ENCODE measurements around the gene ADK. TPM values are rescaled to one million over a fixed set of nuclear protein-coding genes. Genes with fewer than 3 reads are reported as not detected.
"Not testable (repeated sequence)": the region's sequence is repeated elsewhere in the genome, so short reads cannot be mapped to it uniquely, and the experiment has no call there.

Gene ADK
- total RNA-seq, 1 donor from 2014 or later, result 13.1 TPM

DNA sequence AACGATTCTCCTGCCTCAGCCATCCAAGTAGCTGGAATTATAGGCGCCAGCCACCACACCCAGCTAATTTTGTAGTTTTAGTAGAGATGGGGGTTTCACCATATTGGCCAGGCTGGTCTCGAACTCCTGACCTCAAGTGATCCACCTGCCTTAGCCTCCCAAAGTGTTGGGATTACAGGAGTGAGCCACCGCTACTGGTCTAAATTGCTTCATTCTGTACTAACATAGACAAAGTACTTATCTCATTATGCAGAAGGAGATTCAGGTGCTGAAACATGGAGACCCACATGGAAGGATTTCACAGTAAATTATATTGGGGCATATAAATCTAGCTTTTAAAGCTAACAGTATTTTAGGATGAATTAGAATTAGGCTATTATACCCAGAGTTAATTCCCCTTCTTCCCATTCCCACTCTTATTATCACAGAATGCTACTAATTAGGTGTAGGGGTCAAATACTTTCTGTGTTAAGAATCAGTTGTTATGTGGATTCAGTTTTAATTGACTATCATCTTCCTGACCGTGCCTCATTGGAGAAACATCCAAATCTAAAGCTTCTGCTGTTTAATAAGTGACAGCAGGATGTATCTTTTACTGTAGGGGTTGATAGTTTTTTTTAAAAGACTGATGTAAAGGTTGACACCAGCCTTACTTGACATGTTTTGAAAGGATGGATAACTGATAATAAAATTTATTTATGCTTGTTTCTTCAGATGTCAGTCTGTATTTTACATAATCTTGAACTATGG, 27.2 kb downstream of the ADK start:
- Mint-ChIP-seq H3K36me3 (ENCODE audit: low read depth, unreplicated experiment) (peaks cover 3% of the 10 kb centered on the region), H3K4me3 (ENCODE audit: unreplicated experiment) (no peak overlapping the region), H3K9me3 (ENCODE audit: unreplicated experiment) (no peaks in the 10 kb centered on the region), H3K27ac (ENCODE audit: unreplicated experiment) (no peak overlapping the region), H3K4me1 (ENCODE audit: unreplicated experiment) (peaks cover 6% of the 10 kb centered on the region), H3K27me3 (ENCODE audit: unreplicated experiment) (peaks cover 1% of the 10 kb centered on the region)
- TF ChIP-seq, protein P1, sequence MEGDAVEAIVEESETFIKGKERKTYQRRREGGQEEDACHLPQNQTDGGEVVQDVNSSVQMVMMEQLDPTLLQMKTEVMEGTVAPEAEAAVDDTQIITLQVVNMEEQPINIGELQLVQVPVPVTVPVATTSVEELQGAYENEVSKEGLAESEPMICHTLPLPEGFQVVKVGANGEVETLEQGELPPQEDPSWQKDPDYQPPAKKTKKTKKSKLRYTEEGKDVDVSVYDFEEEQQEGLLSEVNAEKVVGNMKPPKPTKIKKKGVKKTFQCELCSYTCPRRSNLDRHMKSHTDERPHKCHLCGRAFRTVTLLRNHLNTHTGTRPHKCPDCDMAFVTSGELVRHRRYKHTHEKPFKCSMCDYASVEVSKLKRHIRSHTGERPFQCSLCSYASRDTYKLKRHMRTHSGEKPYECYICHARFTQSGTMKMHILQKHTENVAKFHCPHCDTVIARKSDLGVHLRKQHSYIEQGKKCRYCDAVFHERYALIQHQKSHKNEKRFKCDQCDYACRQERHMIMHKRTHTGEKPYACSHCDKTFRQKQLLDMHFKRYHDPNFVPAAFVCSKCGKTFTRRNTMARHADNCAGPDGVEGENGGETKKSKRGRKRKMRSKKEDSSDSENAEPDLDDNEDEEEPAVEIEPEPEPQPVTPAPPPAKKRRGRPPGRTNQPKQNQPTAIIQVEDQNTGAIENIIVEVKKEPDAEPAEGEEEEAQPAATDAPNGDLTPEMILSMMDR (IDR thresholded peaks at IDR 0.05; ENCODE audit: unreplicated experiment), result no peak
- no peak for DNase-seq (ENCODE audit: low spot score)

DNA sequence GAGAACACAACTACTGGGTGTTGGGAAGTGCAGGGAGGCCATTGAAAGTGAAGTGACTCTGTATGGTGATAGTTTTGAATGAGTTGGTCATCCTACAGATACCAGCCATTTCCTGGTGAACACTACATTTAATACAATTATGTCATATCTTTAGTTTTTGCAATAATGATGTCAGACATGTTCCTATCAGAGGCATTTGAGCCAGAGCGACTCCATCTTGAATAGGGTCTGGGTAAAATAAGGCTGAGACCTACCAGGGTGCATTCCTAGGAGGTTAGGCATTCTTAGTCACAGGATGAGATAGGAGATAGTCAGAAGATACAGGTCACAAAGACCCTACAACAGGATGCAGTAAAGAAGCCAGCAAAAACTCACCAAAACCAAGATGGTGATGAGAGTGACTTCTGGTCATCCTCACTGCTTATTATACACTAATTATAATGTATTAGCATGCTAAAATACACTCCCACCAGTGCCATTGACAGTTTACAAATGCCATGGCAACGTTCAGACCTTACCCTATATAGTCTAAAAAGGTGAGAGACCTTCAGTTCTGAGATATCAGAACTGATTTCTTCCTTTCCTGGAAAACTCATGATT, 28.2 kb downstream of the ADK start:
- Mint-ChIP-seq H3K9me3 (ENCODE audit: unreplicated experiment) (no peaks in the 10 kb centered on the region), H3K4me3 (ENCODE audit: unreplicated experiment) (no peak overlapping the region), H3K27ac (ENCODE audit: unreplicated experiment) (no peak overlapping the region), H3K4me1 (ENCODE audit: unreplicated experiment) (peaks cover 6% of the 10 kb centered on the region), H3K27me3 (ENCODE audit: unreplicated experiment) (peaks cover 1% of the 10 kb centered on the region), H3K36me3 (ENCODE audit: low read depth, unreplicated experiment) (peaks cover 3% of the 10 kb centered on the region)
- DNase-seq (ENCODE audit: low spot score), result no peak
- TF ChIP-seq, protein P1 (IDR thresholded peaks at IDR 0.05; ENCODE audit: unreplicated experiment), result no peak

DNA sequence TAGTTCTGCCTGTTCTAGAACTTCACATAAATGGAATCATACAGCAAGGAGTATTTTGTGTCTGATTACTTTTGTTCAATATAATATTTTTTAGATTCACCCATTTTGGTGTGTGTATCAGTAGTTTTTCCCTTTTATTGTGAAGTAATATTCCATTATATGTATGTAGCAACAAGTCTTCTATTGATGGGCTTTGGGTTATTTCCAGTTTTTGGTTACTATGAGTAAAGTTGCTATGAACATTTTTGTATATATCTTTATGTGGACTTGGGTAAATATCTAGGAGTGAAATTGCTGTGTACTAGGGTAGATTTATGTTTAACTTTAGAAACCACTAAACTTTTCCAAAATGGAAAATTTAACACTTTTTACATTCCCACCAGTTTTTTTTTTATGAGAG, 35.7 kb downstream of the ADK start:
- Mint-ChIP-seq H3K9me3 (ENCODE audit: unreplicated experiment) (no peaks in the 10 kb centered on the region), H3K36me3 (ENCODE audit: low read depth, unreplicated experiment) (no peaks in the 10 kb centered on the region), H3K27me3 (ENCODE audit: unreplicated experiment) (peaks cover 4% of the 10 kb centered on the region), H3K4me3 (ENCODE audit: unreplicated experiment) (no peak overlapping the region), H3K27ac (ENCODE audit: unreplicated experiment) (no peak overlapping the region), H3K4me1 (ENCODE audit: unreplicated experiment) (peaks cover 3% of the 10 kb centered on the region)
- DNase-seq (ENCODE audit: low spot score), result no peak
- TF ChIP-seq, protein P1 (IDR thresholded peaks at IDR 0.05; ENCODE audit: unreplicated experiment), result no peak

DNA sequence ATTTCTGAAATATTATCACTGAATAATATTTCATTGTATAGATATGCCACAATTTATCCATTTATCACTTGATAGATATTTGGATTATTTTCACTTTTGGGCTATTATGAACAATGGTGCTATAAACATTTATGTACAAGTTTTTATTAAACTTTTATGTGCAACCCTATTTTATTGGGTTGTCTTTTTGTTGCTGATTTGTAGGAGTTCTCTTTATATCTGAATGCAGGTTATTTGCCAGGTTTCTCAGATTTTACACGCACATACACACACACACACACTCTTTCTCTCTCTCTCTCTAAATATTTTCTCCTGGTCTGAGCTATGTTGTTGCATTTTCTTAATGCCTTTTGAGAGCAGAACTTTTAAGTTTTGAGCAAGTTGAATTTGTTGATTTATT, 36.2 kb downstream of the ADK start:
- no peaks in the 10 kb centered on the region for H3K36me3 Mint-ChIP-seq (ENCODE audit: low read depth, unreplicated experiment)
- no peaks in the 10 kb centered on the region for H3K9me3 Mint-ChIP-seq (ENCODE audit: unreplicated experiment)
- no peak for DNase-seq (ENCODE audit: low spot score)
- peak overlapping the region; percentile 16 for H3K27ac Mint-ChIP-seq (ENCODE audit: unreplicated experiment)
- H3K27me3 Mint-ChIP-seq (ENCODE audit: unreplicated experiment), result peaks cover 4% of the 10 kb centered on the region
- H3K4me3 Mint-ChIP-seq (ENCODE audit: unreplicated experiment), result no peak overlapping the region
- H3K4me1 Mint-ChIP-seq (ENCODE audit: unreplicated experiment), result peaks cover 3% of the 10 kb centered on the region
- TF ChIP-seq, protein P1 (IDR thresholded peaks at IDR 0.05; ENCODE audit: unreplicated experiment), result no peak

DNA sequence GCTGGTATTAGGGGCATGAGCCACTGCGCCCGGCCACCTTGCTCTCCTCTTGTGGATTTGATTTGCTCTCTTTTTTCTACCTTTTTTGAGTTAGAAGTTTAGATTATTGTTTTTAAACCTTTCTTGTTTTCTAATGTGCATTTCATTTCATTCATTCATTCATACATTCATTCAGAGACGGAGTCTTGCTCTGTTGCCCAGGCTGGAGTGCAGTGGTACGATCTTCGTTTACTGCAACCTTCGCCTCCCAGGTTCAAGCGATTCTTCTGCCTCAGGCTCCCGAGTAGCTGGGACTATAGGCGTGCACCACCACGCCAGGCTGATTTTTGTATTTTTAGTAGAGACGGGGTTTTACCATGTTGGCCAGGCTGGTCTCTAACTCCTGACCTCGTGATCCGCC, 37.6 kb downstream of the ADK start:
- not testable (repeated sequence) for H3K27ac Mint-ChIP-seq (ENCODE audit: unreplicated experiment); H3K4me1 Mint-ChIP-seq (ENCODE audit: unreplicated experiment)

More for the DNA sequence above, 37.6 kb downstream of the ADK start:
- not testable (repeated sequence) for H3K9me3 Mint-ChIP-seq (ENCODE audit: unreplicated experiment); H3K36me3 Mint-ChIP-seq (ENCODE audit: low read depth, unreplicated experiment); H3K4me3 Mint-ChIP-seq (ENCODE audit: unreplicated experiment); DNase-seq (ENCODE audit: low spot score); H3K27me3 Mint-ChIP-seq (ENCODE audit: unreplicated experiment)

Data from endothelial cell (in vitro differentiated cells).